Activated gamma-delta T cell treated with Interleukin-2 at 50 U/mL for 16 hours (primary cell): ENCODE data around the gene SLC7A9.
"Not testable (repeated sequence)": the region's sequence is repeated elsewhere in the genome, so short reads cannot be mapped to it uniquely, and the experiment has no call there.

Experiments
- DNase-seq: peaks from one replicate; pipeline ENCODE4 v3.0.0-alpha.2; 2020

The SLC7A9 gene

GRCh38 chr19:32869369-32869965 is at the start of gene SLC7A9:
TSS of gene SLC7A9 (minus strand) at chr19:32869767. CDS start at chr19:32868534, 1,233 bp downstream.
- DNase-seq, result no peak

- DNase-seq, result no peak
Observed at GRCh38 chr19:32919365-32919764, 49.8 kb upstream of the SLC7A9 start.

- DNase-seq, result no peak
Observed at GRCh38 chr19:32917616-32917996, 48.0 kb upstream of the SLC7A9 start.

- DNase-seq, result no peak
Observed at GRCh38 chr19:32916969-32917615, 47.5 kb upstream of the SLC7A9 start.

GRCh38 chr19:32914879-32915660 is 45.5 kb upstream of the SLC7A9 start:
- no peak for DNase-seq

- no peak for DNase-seq
Observed at GRCh38 chr19:32911467-32911866, 41.9 kb upstream of the SLC7A9 start.

GRCh38 chr19:32910874-32911273 is 41.3 kb upstream of the SLC7A9 start:
- DNase-seq, result no peak

- DNase-seq, result no peak
Observed at GRCh38 chr19:32910094-32910493, 40.5 kb upstream of the SLC7A9 start.

GRCh38 chr19:32909257-32909656 is 39.7 kb upstream of the SLC7A9 start:
- no peak for DNase-seq

- DNase-seq, result no peak
Observed at GRCh38 chr19:32908641-32909190, 39.1 kb upstream of the SLC7A9 start.

- no peak for DNase-seq
Observed at GRCh38 chr19:32902448-32902847, 32.9 kb upstream of the SLC7A9 start.

GRCh38 chr19:32901504-32902161 is 32.1 kb upstream of the SLC7A9 start:
- no peak for DNase-seq

GRCh38 chr19:32896516-32897214 is 27.1 kb upstream of the SLC7A9 start:
- DNase-seq, result no peak

- DNase-seq, result no peak
Observed at GRCh38 chr19:32895384-32895783, 25.8 kb upstream of the SLC7A9 start.

- no peak for DNase-seq
Observed at GRCh38 chr19:32891609-32892008, 22.0 kb upstream of the SLC7A9 start.

- DNase-seq, result no peak
Observed at GRCh38 chr19:32890841-32891240, 21.3 kb upstream of the SLC7A9 start.

GRCh38 chr19:32890326-32890725 is 20.8 kb upstream of the SLC7A9 start:
- DNase-seq, result no peak

- DNase-seq, result no peak
Observed at GRCh38 chr19:32889137-32889934, 19.8 kb upstream of the SLC7A9 start.

- DNase-seq, result no peak
Observed at GRCh38 chr19:32887572-32888215, 18.1 kb upstream of the SLC7A9 start.

- no peak for DNase-seq
Observed at GRCh38 chr19:32886241-32886640, 16.7 kb upstream of the SLC7A9 start.

- not testable (repeated sequence) for DNase-seq
Observed at GRCh38 chr19:32885255-32885654, 15.7 kb upstream of the SLC7A9 start.
